Colon (tissue), 2 donors: Measurements from ENCODE around the gene GLS2.
"Not testable (repeated sequence)": the region's sequence is repeated elsewhere in the genome, so short reads cannot be mapped to it uniquely, and the experiment has no call there.

Experiments used
- FAIRE-seq: peaks from 2 replicates; lab custom pipeline; 2012; peaks lifted over from hg19 to GRCh38; lab: Jason Lieb, UNC
- donor health status: control.
- donor health status: control.

The GLS2 gene

GRCh38 chr12:56490360-56490759 is 2.4 kb upstream of the GLS2 start:
- FAIRE-seq: no peak

GRCh38 chr12:56487448-56488040 is 417 bp downstream of the GLS2 start:
- FAIRE-seq: no peak

GRCh38 chr12:56486694-56487093 is 1.3 kb downstream of the GLS2 start:
- no peak for FAIRE-seq

- FAIRE-seq: no peak
Measured at GRCh38 chr12:56484566-56484965, 3.4 kb downstream of the GLS2 start.

- FAIRE-seq: no peak
Measured at GRCh38 chr12:56479625-56480024, 8.3 kb downstream of the GLS2 start.

- FAIRE-seq: no peak
Measured at GRCh38 chr12:56477521-56478225, 10.3 kb downstream of the GLS2 start.

- FAIRE-seq: no peak
Measured at GRCh38 chr12:56476972-56477432, 11.0 kb downstream of the GLS2 start.

GRCh38 chr12:56476143-56476542 is 11.8 kb downstream of the GLS2 start:
- FAIRE-seq: no peak

GRCh38 chr12:56474389-56474788 is 13.6 kb downstream of the GLS2 start:
- FAIRE-seq: no peak

GRCh38 chr12:56469007-56469930 is 18.7 kb downstream of the GLS2 start:
- FAIRE-seq: no peak

- FAIRE-seq: no peak
Measured at GRCh38 chr12:56468216-56469006, 19.6 kb downstream of the GLS2 start, which contains the start of gene SPRYD4. Gene SPRYD4 (plus strand): TSS chr12:56468578. CDS start chr12:56468592, 14 bp downstream.

GRCh38 chr12:56462565-56462964 is 25.4 kb downstream of the GLS2 start:
- FAIRE-seq: no peak

GRCh38 chr12:56461235-56462159 is 26.5 kb downstream of the GLS2 start:
- no peak for FAIRE-seq

- FAIRE-seq: no peak
Measured at GRCh38 chr12:56457817-56458216, 30.1 kb downstream of the GLS2 start.

GRCh38 chr12:56454557-56454956 is 33.4 kb downstream of the GLS2 start, which contains the start of gene MIP:
Gene MIP (minus strand): TSS chr12:56454657. CDS start chr12:56454613, 44 bp downstream.
- no peak for FAIRE-seq

GRCh38 chr12:56451147-56451546 is 36.8 kb downstream of the GLS2 start:
- FAIRE-seq: no peak

- FAIRE-seq: no peak
Measured at GRCh38 chr12:56450241-56450640, 37.7 kb downstream of the GLS2 start.

GRCh38 chr12:56449622-56449984 is 38.4 kb downstream of the GLS2 start:
- FAIRE-seq: no peak

GRCh38 chr12:56448860-56449621 is 38.9 kb downstream of the GLS2 start, which contains the start of gene TIMELESS:
Gene TIMELESS (minus strand): TSS chr12:56449426. CDS start chr12:56434170, 15,256 bp downstream.
- peak; percentile 64 for FAIRE-seq

GRCh38 chr12:56443208-56443607 is 44.8 kb downstream of the GLS2 start:
- FAIRE-seq: not testable (repeated sequence)
